Measurements from ENCODE around the gene LIMS3.
"Not testable (repeated sequence)": the region's sequence is repeated elsewhere in the genome, so short reads cannot be mapped to it uniquely, and the experiment has no call there.

The LIMS3 gene

DNA sequence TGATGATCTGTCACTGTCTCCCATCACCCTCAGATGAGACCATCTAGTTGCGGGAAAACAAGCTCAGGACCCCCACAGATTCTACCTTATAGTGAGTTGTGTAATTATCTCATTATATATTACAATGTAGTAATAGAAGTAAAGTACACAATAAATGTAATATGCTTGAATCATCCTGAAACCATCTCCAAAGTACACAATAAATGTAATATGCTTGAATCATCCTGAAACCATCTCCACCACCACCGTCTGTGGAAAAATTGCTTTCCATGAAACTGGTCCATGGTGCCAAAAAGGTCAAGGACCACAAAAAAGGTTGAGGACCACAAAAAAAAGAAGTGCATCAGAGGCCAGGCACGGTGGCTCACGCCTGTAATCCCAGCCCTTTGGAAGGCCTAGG lies 29.3 kb downstream of the LIMS3 start:
- DNase-seq (ENCODE audit: low read depth): not testable (repeated sequence)

DNA sequence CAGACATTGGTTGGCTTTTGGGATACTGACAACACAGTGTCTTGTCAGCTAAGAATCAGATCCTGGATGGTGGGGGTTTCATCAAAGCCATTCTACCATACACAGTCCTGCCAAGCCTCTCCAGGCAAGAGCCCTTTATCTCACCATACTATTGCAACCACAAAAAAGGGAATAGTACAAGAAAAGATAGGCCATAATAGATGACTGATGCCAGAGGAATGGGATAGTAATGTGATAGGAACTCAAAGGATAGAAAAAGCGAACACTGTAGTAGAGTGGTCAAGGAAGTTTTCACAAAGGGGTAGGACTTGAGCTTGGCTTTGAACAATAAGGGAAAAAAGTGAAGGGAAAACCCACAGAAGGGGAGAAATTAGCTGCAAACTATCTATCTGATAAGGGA lies 30.7 kb downstream of the LIMS3 start:
- not testable (repeated sequence) for DNase-seq (ENCODE audit: low read depth)

DNA sequence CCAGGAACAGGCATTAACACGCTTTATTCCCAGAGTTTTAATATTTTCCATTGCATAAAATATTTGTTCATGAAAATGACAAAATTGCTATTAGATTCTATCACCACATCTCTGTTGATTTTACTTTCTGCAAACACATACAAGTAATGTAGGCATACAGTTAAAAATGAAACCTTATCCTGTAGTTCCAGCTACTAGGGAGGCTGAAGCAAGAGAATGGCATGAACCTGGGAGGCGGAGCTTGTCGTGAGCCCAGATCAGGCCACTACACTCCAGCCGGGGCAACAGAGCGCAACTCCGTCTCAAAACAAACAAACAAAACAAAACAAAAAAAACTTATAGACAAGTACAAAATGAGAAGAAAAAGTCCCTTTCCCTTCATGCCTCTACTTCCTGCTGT lies 38.0 kb downstream of the LIMS3 start:
- DNase-seq (ENCODE audit: low read depth): not testable (repeated sequence)

DNA sequence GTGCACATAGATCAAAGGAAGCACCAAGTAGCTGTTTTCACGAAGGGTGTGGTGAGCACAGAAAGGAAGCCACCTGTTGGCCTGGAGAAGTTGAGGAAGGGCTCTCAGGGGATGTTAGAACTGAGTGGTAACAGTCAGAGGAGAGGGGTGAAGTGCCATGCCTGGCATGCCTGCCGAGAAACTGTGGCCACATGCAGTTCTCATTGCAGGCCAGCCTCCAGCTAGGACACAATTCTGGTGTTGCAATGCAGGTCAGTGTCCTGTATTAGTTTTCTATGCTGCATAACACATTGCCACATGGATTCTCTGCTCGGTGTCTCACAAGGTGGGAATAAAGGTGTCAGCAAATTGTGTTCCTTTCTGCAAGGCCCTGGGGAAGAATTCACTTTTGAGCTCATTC lies 46.9 kb downstream of the LIMS3 start:
- DNase-seq (ENCODE audit: low read depth): not testable (repeated sequence)

DNA sequence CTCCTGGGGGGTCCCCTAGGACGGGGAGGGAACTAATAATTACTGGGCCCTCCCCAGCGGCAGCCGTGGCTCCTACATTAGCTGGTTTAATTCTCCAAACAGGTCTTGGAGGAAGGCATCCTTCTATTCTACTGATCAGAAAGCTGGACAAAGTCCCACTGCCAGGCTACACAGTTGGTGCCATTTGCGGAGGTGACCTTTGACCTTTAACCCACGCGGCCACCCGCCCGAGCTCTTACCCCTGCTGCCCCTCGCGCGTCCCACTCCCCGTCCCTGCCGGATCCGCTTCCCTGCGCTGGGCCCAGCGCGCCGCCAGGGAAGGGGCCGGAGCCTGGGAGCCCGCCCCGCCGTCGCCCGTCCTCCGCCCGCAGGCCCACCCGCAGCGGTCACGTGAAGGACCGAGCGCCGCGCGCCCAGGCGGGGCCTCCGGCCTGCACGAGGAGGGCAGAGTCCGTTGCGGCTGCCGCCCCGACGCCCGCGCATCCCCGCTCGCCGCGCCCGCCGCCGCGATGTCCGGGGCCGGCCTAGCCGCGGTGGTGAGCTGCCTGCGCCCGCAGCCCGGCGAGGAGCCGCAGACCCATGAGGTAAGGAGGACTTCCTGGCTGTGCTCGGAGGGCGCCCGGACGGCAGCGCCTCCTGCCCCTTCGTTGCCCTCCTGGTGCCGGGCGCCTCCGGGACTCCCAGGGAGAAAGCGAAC lies 48.9 kb downstream of the LIMS3 start:
- DNase-seq (ENCODE audit: low read depth): not testable (repeated sequence)

DNA sequence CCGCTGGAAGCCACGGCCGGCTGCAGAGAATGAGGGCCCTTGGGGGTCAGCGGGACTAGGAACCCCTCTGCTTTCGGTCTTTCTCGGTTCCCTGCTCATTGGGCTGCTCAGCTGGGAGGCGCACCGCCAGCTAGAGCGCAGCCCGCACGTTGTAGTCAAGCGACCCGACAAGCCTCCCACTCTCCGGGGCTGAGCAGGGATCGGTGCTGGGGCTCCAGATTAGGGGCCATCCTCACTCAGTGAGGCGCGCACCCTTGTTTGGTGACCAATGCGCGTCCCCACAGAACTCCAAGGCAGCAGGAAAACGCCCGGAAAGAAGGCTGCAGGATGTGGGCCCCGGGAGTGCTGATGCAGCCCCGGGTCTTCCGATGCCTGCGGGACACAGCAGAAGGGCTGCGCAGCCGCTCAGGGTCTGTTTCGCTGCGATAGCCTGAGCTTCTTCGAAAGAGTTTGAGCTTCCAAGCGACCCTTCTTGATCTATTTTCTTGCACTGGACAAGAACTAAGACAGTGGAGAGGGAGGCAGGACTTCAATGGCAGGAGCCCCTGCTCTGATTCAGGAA lies 49.6 kb downstream of the LIMS3 start:
- DNase-seq (ENCODE audit: low read depth): not testable (repeated sequence)

DNA sequence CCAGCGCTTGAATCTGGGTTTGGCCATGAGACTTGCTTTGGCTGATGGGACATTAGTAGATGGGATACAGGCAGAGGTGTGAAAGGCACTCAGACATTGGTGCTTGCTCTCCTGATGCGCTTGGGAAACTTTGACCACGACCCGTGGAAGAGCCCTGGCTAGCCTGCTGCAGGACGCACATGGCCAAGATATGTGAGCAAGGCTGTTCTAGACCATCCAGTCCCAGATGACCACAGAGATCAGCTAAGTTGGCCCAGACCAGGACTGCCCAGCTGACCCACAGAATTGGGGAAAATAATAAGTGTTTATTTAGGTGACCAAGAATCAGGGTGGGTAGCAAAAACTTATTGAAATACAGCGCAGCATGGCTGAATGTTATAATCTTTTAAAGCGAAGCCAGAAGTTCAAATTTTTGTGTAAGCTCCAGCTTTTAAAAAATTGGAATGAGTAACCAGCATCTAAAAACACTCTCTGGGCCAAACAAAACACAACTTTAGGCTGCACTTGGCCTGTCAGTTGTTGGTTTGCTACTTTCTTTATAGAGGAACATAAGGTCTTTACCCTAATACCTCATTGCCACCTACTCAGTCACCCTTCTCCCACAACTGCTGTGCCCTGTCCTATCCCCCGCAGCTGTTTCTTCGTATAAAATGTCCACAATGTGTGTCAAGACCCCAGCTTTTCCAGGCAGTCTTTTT lies 51.8 kb downstream of the LIMS3 start:
- not testable (repeated sequence) for DNase-seq (ENCODE audit: low read depth)

DNA sequence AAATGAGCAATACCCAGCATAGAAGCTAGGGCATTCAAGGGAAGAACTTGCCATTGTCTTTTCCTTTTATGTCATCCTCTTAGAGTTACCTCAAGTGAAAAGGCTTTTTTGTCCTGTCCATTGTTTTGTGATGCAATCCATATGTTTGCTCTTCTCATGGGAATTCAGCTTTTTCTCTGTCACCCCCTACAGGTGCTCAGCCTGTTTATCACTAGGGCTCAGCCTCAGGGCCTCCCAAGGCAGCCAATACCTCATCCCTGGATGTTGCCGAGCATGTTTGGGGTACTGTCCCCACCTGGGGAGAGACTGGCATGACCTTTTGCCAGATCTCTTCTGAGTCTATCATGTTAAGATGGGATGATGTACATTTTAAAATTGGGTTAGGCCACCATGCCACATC lies 65.5 kb downstream of the LIMS3 start:
- DNase-seq (ENCODE audit: low read depth): not testable (repeated sequence)

DNA sequence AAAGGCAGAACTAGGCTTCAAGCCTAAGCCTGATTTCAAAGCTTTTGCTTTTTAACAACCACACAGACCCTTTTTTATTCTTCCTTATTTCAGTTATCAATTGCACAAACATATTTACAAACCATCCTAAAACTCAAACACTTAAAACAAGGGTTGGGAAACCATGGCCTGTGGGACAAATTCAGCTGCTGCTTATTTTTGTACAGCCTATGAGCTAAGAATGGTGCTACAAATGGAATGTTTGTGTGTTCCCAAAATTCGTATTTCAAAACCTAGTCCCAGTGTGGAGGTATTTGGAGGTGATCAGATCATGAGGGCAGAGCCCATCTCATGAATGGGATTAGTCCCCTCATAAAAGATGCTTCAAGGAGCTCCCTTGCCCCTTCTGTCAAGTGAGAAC lies 67.0 kb downstream of the LIMS3 start:
- not testable (repeated sequence) for DNase-seq (ENCODE audit: low read depth)

DNA sequence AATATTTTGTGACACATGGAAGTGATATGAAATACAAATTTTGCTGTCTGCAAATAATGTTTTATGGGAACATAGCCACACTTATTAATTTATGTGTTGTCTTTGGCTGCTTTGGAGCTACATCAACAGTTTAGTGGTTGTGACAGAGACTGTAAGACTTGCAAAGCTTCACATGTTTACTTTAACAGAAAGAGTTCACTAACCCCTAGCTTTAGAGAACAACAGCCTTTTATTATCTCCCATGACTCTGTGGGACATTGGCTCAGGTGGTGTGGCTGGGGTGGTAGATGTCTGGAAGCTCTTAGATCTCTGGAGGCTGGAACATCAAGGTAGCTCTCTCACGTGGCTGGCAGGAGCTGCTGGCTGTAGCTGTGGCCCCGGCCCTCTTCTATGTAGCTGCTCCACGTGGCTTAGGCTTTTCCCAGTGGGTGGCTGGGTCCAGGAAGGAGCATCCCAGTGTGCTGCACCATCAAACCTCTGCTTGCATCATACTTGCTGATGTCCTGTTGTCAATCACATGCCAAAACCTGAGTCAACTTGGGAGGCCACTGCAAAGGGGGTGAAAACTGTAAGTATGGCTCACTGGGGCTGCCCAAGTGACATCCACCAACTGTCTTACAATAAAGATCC lies 67.7 kb downstream of the LIMS3 start:
- not testable (repeated sequence) for DNase-seq (ENCODE audit: low read depth)

DNA sequence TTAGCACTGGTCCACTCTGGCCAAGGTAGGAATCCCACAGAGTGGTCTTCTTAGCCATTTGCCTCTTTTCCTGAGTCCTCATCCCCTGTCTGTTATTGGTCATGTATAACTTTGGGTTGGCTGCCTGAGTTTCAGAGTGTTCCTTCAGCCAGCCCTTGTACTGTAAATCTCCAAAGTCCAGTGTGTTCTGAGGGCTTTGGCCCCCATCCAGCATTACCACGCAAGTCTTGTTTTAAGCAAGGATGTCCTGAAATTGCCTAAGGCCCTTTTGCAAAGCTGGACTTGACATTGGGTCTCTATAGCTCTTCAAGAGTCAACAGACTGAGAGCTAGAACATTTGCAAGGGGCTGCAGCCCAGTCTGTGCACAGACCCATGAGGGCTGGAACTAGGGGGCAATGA lies 68.4 kb downstream of the LIMS3 start:
- DNase-seq (ENCODE audit: low read depth): not testable (repeated sequence)

DNA sequence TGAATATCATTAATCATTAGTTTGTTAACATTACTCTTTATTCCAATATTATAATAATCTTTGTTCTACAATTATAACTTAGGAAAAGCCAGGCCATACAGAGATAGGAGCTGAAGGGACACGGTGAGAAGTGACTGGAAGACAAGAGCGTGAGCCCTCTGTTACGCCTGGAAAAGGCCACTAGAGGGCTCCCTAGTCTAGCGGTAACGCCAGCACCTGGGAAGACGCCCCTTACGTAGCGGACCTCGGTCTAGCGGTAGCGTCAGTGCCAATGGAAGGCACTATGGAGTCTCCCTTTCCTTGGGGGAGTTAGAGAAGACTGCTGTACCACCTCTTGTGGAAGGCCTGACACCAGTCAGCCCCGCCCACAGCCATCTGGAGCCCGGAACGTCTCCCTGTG lies 71.4 kb downstream of the LIMS3 start:
- not testable (repeated sequence) for DNase-seq (ENCODE audit: low read depth)

DNA sequence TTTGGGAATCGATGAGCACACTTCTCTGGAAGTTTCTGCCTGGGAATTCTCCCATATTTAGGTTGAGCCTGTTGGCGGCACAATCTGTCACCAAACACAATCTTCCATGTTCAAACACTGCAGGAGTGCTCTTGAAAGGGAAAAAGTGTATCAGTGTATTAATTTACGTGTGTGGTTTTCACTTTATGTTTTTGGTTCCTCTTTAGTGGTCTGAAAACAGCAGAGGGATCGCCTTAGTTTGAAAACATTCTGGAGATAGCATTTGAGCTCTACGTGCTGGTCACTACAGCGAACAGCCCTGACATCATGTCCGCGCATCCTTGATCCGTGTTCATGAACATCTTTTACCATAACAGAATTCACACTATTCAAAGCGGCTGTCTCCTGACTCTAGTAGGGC lies 73.2 kb downstream of the LIMS3 start:
- DNase-seq (ENCODE audit: low read depth): not testable (repeated sequence)
